GM18520 (cell line): ENCODE measurements around the gene RANBP3.
"Not testable (repeated sequence)": the region's sequence is repeated elsewhere in the genome, so short reads cannot be mapped to it uniquely, and the experiment has no call there.

Experiments
- ATAC-seq: cut with Tn5 transposase; IDR thresholded peaks from one replicate; pipeline ENCODE4 v1.9.1; 2021; ENCODE audit not compliant: unreplicated experiment

RANBP3 gene

GRCh38 chr19:5987077-5987818 is 9.3 kb upstream of the RANBP3 start:
- ATAC-seq: no peak

GRCh38 chr19:5985837-5986236 is 7.9 kb upstream of the RANBP3 start:
- ATAC-seq: not testable (repeated sequence)

GRCh38 chr19:5985098-5985783 is 7.3 kb upstream of the RANBP3 start:
- no peak for ATAC-seq

GRCh38 chr19:5984600-5984999 is 6.7 kb upstream of the RANBP3 start:
- no peak for ATAC-seq

GRCh38 chr19:5983367-5983955 is 5.5 kb upstream of the RANBP3 start:
- no peak for ATAC-seq

- no peak for ATAC-seq
These were observed 939 bp upstream of the RANBP3 start for GRCh38 chr19:5978606-5979552.

- ATAC-seq: no peak
These were observed 637 bp downstream of the RANBP3 start for GRCh38 chr19:5977222-5977784.

GRCh38 chr19:5976768-5977167 is 1.2 kb downstream of the RANBP3 start:
- ATAC-seq: no peak

- ATAC-seq: no peak
These were observed 2.6 kb downstream of the RANBP3 start for GRCh38 chr19:5975388-5975728.

GRCh38 chr19:5974721-5975387 is 3.1 kb downstream of the RANBP3 start:
- ATAC-seq: no peak

GRCh38 chr19:5973867-5974635 is 3.9 kb downstream of the RANBP3 start:
- ATAC-seq: no peak

- ATAC-seq: no peak
These were observed 4.6 kb downstream of the RANBP3 start for GRCh38 chr19:5973376-5973775.

GRCh38 chr19:5972355-5972731 is 5.6 kb downstream of the RANBP3 start:
- ATAC-seq: no peak

GRCh38 chr19:5971714-5972354 is 6.1 kb downstream of the RANBP3 start:
- ATAC-seq: no peak

GRCh38 chr19:5969476-5969875 is 8.5 kb downstream of the RANBP3 start:
- no peak for ATAC-seq

- no peak for ATAC-seq
These were observed 9.2 kb downstream of the RANBP3 start for GRCh38 chr19:5968431-5969373.

- ATAC-seq: no peak
These were observed 9.9 kb downstream of the RANBP3 start for GRCh38 chr19:5967994-5968430.

GRCh38 chr19:5967571-5967970 is 10.4 kb downstream of the RANBP3 start:
- no peak for ATAC-seq
